Progenitor cell of endocrine pancreas (in vitro differentiated cells): ENCODE measurements around the gene ELOVL6. TPM values are rescaled to one million over a fixed set of nuclear protein-coding genes. Genes with fewer than 3 reads are reported as not detected.
A peak's percentile ranks its signal among the peaks of the same experiment; 100 is the strongest.

Source experiments
- DNase-seq: peaks from one replicate; pipeline ENCODE4 v3.0.0; 2021; ENCODE audit warnings: low spot score; ENCODE audit not compliant: unreplicated experiment
- H3K27ac Mint-ChIP-seq: 2 replicates; pipeline ENCODE4 v1.8.0; 2021; ENCODE audit warnings: mild to moderate bottlenecking, moderate library complexity, mixed read lengths
- H3K27me3 Mint-ChIP-seq: 2 replicates; pipeline ENCODE4 v1.8.0; 2021; ENCODE audit warnings: mixed read lengths
- H3K36me3 Mint-ChIP-seq: 2 replicates; pipeline ENCODE4 v1.8.0; 2022; ENCODE audit warnings: mixed read lengths; ENCODE audit not compliant: insufficient read depth
- H3K4me1 Mint-ChIP-seq: 2 replicates; pipeline ENCODE4 v1.8.0; 2021; ENCODE audit warnings: low read depth, mixed read lengths
- H3K4me3 Mint-ChIP-seq: 2 replicates; pipeline ENCODE4 v1.8.0; 2021; ENCODE audit warnings: low read depth, mild to moderate bottlenecking, moderate library complexity, mixed read lengths
- H3K9me3 Mint-ChIP-seq: 2 replicates; pipeline ENCODE4 v1.8.0; 2021; ENCODE audit warnings: low read depth, mixed read lengths
- total RNA-seq: library from RNA; stranded (reverse); gene quantifications from 2 replicates; pipeline ENCODE4 v1.2.1, GENCODE V29; 2021
- TF ChIP-seq, protein P1 (sequence below): fragments of 200-600 bp; sonication (generic); IDR thresholded peaks from one replicate; pipeline ENCODE4 v1.5.0; 2021; ENCODE audit warnings: antibody characterized with exemption, mild to moderate bottlenecking; ENCODE audit not compliant: unreplicated experiment

The ELOVL6 gene
- total RNA-seq, 1 donor from 2014 or later, result 34.3 TPM

DNA sequence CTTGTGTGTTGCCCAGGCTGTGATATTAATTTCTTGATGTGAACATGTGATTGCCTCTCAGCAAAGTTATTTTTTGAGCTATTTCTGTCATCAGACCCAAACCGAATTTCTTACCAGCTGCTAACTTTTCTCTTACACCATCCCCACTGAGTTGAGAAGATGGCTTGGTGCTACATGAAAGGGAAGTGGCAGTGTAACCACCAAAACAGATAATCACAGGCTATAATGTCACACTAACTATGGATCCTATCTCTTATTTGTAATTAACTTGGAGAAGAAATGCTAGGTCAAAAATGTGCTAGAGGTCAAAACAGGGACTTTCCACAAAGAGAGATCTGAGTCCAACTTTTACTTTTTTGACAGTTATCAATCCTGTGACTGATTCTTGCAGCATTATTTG is 43.8 kb downstream of the ELOVL6 start:
- H3K36me3 Mint-ChIP-seq, result no peaks in the 10 kb centered on the region
- no peaks in the 10 kb centered on the region for H3K27me3 Mint-ChIP-seq
- no peaks in the 10 kb centered on the region for H3K9me3 Mint-ChIP-seq
- TF ChIP-seq, protein P1, sequence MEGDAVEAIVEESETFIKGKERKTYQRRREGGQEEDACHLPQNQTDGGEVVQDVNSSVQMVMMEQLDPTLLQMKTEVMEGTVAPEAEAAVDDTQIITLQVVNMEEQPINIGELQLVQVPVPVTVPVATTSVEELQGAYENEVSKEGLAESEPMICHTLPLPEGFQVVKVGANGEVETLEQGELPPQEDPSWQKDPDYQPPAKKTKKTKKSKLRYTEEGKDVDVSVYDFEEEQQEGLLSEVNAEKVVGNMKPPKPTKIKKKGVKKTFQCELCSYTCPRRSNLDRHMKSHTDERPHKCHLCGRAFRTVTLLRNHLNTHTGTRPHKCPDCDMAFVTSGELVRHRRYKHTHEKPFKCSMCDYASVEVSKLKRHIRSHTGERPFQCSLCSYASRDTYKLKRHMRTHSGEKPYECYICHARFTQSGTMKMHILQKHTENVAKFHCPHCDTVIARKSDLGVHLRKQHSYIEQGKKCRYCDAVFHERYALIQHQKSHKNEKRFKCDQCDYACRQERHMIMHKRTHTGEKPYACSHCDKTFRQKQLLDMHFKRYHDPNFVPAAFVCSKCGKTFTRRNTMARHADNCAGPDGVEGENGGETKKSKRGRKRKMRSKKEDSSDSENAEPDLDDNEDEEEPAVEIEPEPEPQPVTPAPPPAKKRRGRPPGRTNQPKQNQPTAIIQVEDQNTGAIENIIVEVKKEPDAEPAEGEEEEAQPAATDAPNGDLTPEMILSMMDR, result no peak
- peaks cover 2% of the 10 kb centered on the region for H3K4me1 Mint-ChIP-seq
- H3K27ac Mint-ChIP-seq, result no peak overlapping the region
- no peak for DNase-seq
- no peak overlapping the region for H3K4me3 Mint-ChIP-seq

- no peak overlapping the region for H3K27ac Mint-ChIP-seq
Measured at GRCh38 chr4:110152386-110152785, 46.0 kb downstream of the ELOVL6 start.

GRCh38 chr4:110149089-110149488 is 49.3 kb downstream of the ELOVL6 start:
- Mint-ChIP-seq H3K4me1 (peaks cover 9% of the 10 kb centered on the region), H3K36me3 (peaks cover 14% of the 10 kb centered on the region), H3K27me3 (no peaks in the 10 kb centered on the region), H3K4me3 (no peak overlapping the region), H3K9me3 (peaks cover 7% of the 10 kb centered on the region), H3K27ac (no peak overlapping the region)
- DNase-seq, result no peak
- TF ChIP-seq, protein P1, result no peak

More at GRCh38 chr4:110152386-110152785, 46.0 kb downstream of the ELOVL6 start:
- TF ChIP-seq, protein P1, result no peak
- Mint-ChIP-seq H3K36me3 (peaks cover 4% of the 10 kb centered on the region), H3K4me1 (peaks cover under 1% of the 10 kb centered on the region), H3K27me3 (no peaks in the 10 kb centered on the region), H3K4me3 (no peak overlapping the region), H3K9me3 (no peaks in the 10 kb centered on the region)
- no peak for DNase-seq

DNA sequence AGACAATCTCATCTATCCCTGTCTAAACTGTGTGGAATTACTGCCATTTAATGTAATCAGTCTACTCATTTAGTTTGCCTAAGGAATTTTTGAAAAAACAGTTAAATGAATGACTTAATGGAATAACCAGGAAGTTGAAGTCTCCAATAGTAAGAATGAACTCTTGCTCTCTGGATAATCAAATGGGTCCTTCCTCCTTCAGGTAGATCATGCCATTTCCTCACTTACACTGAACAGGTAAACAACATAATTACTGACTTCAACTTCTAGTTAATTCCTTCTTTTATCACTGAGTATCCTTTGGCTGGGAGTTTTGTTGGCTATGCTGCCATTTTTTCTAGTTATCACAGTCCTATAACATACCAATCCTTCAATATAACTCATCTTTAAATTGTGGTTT is 56.0 kb downstream of the ELOVL6 start:
- Mint-ChIP-seq H3K27me3 (no peaks in the 10 kb centered on the region), H3K9me3 (peaks cover 7% of the 10 kb centered on the region), H3K36me3 (peaks cover 14% of the 10 kb centered on the region), H3K4me1 (peaks cover 27% of the 10 kb centered on the region), H3K4me3 (no peak overlapping the region), H3K27ac (no peak overlapping the region)
- DNase-seq, result no peak
- TF ChIP-seq, protein P1, result no peak

DNA sequence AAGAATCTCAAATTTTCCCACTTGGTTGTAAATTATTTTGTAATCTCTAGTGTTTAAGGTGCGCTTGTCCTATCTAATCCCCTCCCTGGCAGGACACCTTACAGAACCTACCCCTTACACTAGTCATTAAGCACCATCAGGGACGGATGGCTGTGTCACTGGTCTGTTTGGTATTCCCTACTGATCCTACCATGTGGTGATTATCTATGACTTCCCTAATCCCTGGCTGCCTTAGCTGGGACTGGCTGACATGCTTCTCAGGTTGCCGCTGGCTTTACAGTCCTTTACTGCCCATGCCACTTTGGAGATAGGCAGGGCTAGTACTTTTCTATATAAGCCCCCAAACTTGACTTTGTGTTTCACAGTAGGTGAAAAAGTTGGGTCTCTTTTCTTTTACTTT is 58.6 kb downstream of the ELOVL6 start:
- DNase-seq, result no peak
- Mint-ChIP-seq H3K27me3 (peaks cover 3% of the 10 kb centered on the region), H3K4me1 (peaks cover 27% of the 10 kb centered on the region), H3K27ac (peak overlapping the region; percentile 15), H3K36me3 (peaks cover 3% of the 10 kb centered on the region), H3K4me3 (no peak overlapping the region), H3K9me3 (no peaks in the 10 kb centered on the region)
- TF ChIP-seq, protein P1, result no peak
